KOPT-K1 (cell line): ENCODE measurements around the gene AP4S1.
A peak's percentile ranks its signal among the peaks of the same experiment; 100 is the strongest.
"Not testable (repeated sequence)": the region's sequence is repeated elsewhere in the genome, so short reads cannot be mapped to it uniquely, and the experiment has no call there.

Experiments used
- H3K27ac ChIP-seq: fragments of 200-600 bp; sonication (generic); 2 replicates; pipeline ENCODE4 v1.5.1; 2016; ENCODE audit warnings: antibody characterized with exemption, mild to moderate bottlenecking, low read depth, low read length; ENCODE audit not compliant: poor library complexity, severe bottlenecking
- H3K36me3 ChIP-seq: fragments of 200-600 bp; sonication (generic); 2 replicates; pipeline ENCODE4 v1.5.1; 2017; ENCODE audit warnings: antibody characterized with exemption, mild to moderate bottlenecking, low read length, moderate library complexity; ENCODE audit not compliant: insufficient read depth
- H3K9me3 ChIP-seq: fragments of 200-600 bp; sonication (generic); 2 replicates; pipeline ENCODE4 v1.5.1; 2017; ENCODE audit warnings: antibody characterized with exemption, low read length, mild to moderate bottlenecking; ENCODE audit not compliant: insufficient read depth, poor library complexity, severe bottlenecking

AP4S1 gene

DNA sequence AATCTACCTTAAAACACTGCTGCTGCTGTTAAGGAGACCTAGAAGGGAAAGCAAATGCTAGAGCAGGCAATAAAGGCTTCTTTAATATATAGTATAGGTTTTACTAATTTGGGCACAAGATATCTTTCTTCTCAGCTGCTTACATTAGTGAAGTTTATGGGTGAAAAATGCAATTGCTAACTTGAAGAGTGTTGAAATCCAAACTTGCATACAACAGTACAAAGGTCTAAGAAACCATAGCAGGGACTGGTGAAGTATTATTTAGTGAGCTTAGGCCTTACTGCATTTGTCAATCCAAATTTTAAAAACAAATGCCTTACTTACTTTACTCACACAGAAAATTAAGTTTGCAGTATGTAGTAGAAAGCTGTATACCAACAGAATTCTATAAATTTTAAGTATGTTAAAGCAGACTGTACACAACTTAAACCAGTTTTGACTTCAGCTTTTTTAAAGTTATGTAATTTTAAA lies 1.4 kb upstream of the AP4S1 start:
- H3K9me3 ChIP-seq = no peaks in the 10 kb centered on the region
- H3K27ac ChIP-seq = no peak overlapping the region
- peaks cover 25% of the 10 kb centered on the region for H3K36me3 ChIP-seq

DNA sequence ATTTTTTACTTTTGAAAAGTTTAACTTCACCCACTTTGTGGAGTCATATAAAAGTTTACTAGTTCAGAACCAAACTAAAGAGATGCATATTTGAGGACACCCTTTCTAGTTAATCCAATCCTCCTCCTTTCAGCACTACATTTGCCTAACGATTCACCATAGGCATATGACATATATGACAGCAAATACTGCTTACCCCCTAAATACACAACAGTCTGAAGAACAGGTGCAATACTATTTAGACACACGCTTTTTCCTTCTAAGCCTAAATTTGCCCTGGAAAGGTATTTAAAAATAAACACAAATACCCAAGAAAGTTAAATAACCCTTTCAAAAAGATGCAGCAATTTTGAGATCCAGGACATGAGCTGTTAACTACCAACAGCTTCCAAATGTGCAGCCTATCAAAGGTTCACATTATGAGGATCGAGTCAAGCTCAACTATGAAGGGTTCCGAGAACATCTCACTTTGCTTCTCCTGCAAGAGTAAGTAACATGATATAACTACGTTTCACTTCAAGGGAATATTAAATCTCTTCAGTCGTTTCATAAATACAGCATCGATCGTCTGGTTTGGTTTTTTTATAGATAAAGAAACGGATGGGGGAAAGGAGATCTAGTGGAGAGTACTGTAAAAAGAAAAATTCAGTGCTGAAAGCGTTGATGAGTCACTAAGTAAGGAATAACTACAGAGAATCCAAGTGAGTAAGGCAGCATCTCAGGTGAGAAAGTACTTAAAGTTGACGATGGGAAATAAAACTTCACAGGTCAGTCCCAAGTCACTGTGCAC lies 677 bp upstream of the AP4S1 start:
- Histone ChIP-seq H3K9me3 (no peaks in the 10 kb centered on the region), H3K27ac (peak overlapping the region; percentile 94), H3K36me3 (peaks cover 25% of the 10 kb centered on the region)

DNA sequence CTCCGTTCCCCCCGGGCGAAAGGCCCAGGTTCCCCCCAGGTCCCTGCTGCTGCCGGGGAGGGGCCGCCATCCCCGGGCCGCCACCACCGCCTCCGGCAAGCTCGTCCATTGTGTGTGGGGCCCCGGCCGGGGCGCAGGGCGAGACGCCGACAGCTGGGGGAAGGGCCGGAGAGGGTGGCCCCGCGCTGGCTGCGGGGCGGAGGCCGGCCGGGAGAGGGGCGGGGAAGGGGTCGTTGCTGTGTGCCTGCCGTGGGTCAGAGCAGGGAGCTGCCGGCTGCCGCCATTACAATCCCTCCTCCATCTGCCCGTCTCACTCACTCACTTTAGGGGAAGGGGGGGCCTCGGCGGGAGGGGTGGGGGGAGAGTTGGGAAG lies 614 bp downstream of the AP4S1 start, which contains the start of gene STRN3:
TSS of gene STRN3 (minus strand) at position 303 of the 373 bp plus-strand sequence. CDS start at position 109, 194 bp downstream.
- Histone ChIP-seq H3K9me3 (no peaks in the 10 kb centered on the region), H3K36me3 (peaks cover 17% of the 10 kb centered on the region), H3K27ac (peak within 1 kb of the TSS; percentile 94)

DNA sequence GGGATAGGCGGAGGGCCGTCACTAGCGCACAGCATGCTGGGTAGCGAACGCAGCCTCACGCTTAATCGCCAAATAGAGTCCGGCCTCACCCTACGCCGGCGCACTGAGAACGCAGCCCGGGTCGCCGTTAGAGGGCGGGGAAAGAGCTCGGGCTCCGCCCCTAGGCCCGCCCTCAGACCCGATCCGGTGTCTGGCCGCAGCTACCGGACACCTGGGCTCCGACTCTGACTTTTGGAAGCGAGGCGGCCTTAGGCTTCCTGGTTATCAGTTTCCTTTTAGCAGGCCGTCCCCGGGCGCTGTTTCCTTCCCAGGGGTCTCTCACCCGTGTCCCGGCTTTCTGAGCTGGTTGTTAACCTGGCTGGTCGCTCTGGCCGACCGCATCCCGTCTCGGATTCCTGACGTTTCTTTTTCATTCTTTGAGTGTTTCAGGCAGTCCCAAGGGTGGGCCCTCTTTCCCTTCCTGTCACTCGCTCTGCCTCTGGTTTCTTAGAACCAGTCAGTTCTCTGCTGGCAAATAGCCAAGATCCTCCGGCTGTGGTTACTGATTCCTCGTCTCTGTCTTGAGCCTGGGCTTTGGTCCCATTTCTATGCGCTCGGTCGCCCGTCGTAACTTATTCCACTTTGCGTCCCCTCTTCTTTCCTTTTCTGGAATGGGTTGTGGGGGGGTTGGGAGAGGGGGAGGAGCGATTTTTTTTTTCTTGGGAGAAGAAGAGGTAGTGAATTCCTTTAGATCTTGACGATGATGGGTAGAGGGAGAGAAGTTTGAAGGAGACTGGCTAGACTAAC lies 1.2 kb downstream of the AP4S1 start:
- peaks cover 11% of the 10 kb centered on the region for H3K36me3 ChIP-seq
- H3K9me3 ChIP-seq = no peaks in the 10 kb centered on the region
- H3K27ac ChIP-seq = peak overlapping the region; percentile 94

DNA sequence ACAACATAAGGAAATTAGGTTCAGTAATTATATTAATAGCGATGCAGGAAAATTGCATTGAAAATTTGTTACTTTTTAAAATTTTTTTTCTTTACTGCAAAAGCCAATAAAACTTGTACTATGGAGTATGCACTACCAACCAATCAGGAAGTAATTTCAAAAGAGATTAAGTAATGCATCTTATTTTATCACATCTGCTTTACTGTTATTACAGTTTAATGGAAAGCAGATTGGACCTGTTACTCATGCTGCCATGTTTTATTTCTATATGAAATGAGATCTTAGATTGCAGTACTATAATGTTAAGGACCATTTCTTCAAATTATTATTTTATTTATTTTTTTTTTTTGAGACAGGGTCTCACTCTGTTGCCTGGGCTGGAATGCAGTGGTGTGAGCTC lies 2.4 kb downstream of the AP4S1 start:
- Histone ChIP-seq H3K27ac (no peak overlapping the region), H3K36me3 (0 out of 2 replicates have a peak, but pooled peaks cover under 1% of the 10 kb centered on the region), H3K9me3 (no peaks in the 10 kb centered on the region)

DNA sequence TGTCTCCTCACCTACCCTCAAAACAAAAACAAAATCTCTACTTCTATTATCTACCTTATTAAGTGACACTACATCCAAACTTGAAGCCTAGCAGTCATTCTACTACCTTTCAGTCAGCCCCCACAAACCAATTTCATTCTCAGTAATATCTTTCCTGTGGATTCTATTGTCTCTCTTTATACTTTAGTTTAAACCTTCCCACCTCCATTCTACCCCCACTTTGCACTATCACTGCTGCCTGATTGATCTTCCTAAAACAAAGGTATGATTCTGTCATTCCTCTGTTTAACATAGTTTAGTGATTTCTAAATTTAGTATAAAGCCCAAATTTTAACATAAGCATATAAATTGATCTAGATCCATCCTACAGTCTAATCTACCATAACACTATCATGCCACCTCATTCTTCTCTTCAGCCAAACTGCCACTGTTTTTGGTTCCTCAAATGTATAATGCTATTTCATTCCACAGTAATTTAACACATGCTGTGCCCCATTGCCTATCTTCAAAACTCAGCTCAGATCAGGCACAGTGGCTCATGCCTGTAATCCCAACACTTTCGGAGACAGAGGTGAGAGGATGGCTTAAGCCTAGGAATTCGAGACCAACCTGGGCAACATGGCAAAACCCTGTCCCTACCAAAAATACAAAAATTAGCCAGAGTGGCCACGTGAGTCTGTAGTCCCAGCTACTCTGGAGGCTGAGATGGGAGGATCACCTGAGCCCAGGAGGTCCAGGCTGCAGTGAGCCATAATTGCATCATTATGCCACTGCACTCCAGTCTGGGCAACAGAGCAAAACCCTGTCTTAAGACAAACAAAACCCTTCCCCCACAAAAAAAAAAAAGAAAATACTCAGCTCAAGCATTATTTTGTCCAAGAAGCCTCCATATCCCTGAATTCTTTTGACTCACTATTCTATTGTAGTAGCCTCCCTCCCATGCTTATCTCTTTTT lies 3.8 kb downstream of the AP4S1 start:
- Histone ChIP-seq H3K27ac (no peak overlapping the region), H3K9me3 (no peaks in the 10 kb centered on the region), H3K36me3 (no peaks in the 10 kb centered on the region)

DNA sequence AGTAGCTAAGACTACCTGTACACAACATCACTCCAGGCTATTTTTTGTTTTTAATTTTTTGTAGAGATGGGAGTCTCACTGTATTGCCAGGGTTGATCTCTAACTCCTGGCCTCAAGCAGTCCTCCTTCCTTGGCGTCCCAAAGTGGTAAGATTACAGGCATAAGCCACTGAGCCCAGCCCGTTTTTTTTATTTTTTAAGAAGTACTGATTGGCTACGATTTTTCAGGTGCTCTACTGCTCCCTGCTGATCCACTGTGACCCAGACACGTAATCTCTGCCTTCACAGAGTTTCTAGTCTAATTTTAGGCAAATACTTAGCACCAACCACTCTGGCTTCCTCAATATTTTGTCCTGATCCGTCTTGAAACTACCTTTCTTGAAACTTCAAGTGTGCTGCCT lies 5.0 kb downstream of the AP4S1 start:
- no peak overlapping the region for H3K27ac ChIP-seq
- H3K36me3 ChIP-seq = no peaks in the 10 kb centered on the region
- H3K9me3 ChIP-seq = no peaks in the 10 kb centered on the region

DNA sequence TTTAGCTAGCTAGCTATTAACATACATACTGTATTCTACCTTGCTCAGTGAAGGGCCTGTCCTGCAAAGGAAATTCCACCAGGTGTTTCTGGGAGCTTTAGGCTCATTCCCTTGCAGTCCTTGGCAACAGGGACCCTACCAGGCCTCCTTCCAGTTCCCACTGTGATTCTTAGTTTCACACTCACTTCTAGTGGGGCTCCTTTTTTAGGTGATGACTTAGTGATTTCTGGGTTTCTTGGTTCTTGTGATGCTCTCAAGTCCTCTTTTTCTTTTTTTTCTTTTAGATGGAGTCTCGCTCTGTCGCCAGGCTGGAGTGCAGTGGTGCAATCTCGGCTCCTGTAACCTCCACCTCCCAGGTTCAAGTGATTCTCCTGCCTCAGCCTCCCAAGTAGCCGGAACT lies 11.1 kb downstream of the AP4S1 start:
- H3K9me3 ChIP-seq = no peaks in the 10 kb centered on the region
- no peaks in the 10 kb centered on the region for H3K36me3 ChIP-seq
- H3K27ac ChIP-seq = no peak overlapping the region

DNA sequence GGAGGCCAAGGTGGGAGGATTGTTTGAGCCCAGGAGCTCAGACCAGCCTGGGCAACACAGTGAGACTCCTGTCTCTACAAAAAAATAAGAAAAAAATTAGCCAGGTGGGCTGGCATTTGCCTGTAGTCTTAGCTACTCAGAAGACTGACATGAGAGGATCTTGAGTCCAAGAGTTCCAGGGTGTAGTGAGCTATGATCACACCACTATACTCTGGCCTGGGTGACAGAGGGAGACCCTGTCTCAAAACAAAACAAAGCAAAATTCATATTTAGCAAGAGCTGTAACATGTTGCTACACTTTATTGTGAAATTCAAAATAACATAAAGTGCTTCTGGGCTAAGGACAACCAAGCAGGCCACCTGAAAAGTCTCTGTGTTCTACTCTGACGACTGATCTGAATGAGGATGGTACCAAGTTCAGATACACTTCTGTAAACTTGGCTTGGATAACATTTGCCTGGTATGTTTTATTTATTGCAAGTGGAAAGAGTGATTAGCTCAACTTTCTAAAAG lies 12.3 kb downstream of the AP4S1 start:
- no peaks in the 10 kb centered on the region for H3K9me3 ChIP-seq
- no peaks in the 10 kb centered on the region for H3K36me3 ChIP-seq
- H3K27ac ChIP-seq = no peak overlapping the region

DNA sequence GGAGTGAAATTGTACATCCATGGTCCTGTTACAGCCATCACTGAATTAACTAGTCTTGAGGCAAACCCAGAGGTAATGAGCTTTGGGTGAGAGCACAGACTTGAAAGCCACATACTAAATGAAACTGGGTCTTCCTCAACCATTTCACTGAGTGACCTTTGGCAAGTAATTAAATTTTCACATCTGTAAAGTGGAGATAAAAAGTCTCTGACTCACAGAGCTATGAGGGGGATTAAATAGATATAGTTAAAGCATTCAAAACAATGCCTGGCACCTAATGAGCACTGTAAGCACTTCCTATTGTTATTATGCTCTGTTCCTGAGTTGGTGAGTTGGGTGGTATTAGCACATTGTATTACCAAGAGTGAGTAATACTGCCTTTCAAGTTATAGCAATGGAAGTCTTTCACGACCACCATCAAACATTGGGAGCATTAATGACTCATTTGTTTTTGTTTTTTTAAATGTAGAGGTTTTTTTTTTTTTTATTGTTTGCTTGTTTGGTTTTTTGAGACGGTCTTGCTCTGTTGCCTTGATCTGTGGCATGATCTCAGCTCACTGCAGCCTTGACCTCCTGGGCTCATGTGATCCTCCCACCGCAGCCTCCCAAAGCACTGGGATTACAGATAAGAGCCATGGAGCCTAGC lies 13.2 kb downstream of the AP4S1 start:
- Histone ChIP-seq H3K27ac (no peak overlapping the region), H3K9me3 (no peaks in the 10 kb centered on the region), H3K36me3 (no peaks in the 10 kb centered on the region)

DNA sequence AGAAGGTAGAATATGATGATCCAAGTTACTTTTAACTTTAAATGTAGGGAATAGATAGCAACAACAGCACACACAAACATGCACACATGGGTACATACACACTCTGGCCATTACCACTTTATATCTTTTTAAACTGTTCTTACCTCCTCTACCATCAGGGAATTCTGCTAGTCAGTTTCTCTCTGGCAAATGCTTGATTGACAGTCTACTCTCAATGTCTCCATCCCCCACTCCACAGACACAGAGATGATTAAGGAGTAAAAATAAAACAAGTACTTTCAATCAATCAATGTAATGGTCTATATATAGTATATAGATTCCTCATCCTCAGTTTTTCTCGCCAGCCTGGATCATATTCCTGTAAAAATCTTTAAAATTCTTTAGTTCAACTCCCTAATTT lies 16.9 kb downstream of the AP4S1 start:
- Histone ChIP-seq H3K36me3 (no peaks in the 10 kb centered on the region), H3K9me3 (no peaks in the 10 kb centered on the region), H3K27ac (no peak overlapping the region)

DNA sequence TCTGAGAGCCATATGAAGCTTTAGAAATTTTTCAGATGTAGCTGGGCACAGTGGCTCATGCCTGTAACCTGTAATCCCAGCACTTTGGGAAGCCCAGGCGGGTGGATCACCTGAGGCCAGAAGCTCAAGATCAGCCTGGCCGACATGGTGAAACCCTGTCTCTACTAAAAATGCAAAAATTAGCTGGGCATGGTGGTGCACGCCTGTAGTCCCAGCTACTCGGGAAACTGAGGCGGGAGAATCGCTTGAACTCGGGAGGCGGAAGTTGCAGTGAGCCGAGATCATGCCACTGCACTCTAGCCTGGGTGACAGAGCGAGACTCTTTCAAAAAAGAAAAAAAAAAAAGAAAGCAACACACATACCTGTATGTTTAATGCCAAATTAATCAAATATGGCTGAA lies 17.4 kb downstream of the AP4S1 start:
- not testable (repeated sequence) for H3K27ac ChIP-seq

DNA sequence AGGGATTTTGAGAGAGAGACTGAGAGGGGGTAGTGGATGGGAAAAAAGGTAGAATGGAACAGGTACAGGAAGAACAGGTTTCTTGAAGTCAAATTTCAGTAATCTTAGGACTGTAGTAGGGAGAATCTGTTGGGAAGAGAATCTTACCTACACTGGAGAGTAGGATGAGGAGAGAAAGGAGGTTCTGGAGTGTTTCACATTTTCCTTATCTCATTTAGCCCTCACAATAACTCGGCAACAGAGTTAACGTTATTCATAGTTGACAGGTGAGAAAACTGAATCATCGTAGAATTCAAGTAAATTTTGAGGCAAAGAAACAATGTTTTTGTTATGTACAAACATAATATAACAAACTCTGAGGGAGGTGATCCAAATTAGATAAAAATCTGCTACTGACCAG lies 17.9 kb downstream of the AP4S1 start:
- Histone ChIP-seq H3K9me3 (no peaks in the 10 kb centered on the region), H3K27ac (no peak overlapping the region)

More for the DNA sequence above, 17.4 kb downstream of the AP4S1 start:
- not testable (repeated sequence) for H3K36me3 ChIP-seq, H3K9me3 ChIP-seq

DNA sequence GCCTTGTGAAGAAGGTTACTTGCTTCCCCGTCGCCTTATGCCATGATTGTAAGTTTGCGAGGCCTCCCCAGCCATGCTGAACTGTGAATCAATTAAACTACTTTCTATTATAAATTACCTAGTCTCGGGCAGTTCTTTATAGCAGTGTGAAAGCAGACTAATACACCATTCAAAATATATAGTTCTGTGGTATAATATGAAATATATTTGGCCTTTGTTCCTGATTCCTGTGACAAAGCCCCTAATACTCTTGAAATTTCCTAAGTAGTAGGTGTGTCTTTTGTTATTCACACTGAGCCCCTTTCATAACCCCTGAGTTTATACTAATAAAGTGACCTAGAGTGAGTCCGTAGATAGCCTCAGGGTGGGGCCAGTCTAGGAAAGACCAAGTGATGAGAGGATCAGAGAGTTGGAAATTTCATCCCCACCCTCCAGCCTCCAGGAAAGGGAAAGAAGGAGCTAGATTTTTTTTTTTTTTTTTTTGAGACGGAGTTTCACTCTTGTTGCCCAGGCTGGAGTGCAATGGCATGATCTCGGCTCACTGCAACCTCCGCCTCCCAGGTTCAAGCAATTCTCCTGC lies 20.1 kb downstream of the AP4S1 start:
- Histone ChIP-seq H3K36me3 (no peaks in the 10 kb centered on the region; the same call in 1 of the 2 replicates), H3K27ac (no peak overlapping the region), H3K9me3 (no peaks in the 10 kb centered on the region)

More for the DNA sequence above, 17.9 kb downstream of the AP4S1 start:
- no peaks in the 10 kb centered on the region for H3K36me3 ChIP-seq
